Fibroblast of skin of left quadriceps (primary cell): ENCODE measurements around the gene XRCC2.

Experiments
- DNase-seq, 2 experiments: peaks; one replicate each; pipeline ENCODE4 v3.0.0-alpha.2; 2013; ENCODE audit warnings: low read depth in 2 of 2

XRCC2 gene

GRCh38 chr7:152615031-152615741, 60.8 kb downstream of the XRCC2 start:
- no peak for DNase-seq

DNA sequence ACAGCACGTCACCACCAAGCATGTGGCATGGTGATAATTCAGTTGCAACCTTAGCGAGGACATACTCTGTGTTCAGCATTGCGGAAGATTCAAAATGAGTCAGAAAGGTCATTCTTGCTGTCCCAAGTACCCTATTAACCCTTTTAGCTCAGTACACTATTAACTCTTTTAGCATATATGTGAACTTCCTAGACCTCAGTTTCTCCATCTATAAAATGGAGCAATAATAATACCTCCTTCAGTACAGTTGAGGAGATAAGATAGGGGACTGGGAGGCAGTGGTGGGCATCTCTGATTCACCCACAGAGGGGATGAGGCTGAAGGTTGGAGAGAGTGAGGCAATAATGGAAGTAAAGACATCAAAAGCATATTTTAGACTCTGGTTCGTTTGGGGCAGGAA, 67.3 kb downstream of the XRCC2 start:
- DNase-seq: no peak

GRCh38 chr7:152608208-152608607, 67.7 kb downstream of the XRCC2 start:
- no peak for DNase-seq

- no peak for DNase-seq
These were observed 68.9 kb downstream of the XRCC2 start for GRCh38 chr7:152607007-152607406.

GRCh38 chr7:152602962-152603361, 73.0 kb downstream of the XRCC2 start:
- no peak for DNase-seq

DNA sequence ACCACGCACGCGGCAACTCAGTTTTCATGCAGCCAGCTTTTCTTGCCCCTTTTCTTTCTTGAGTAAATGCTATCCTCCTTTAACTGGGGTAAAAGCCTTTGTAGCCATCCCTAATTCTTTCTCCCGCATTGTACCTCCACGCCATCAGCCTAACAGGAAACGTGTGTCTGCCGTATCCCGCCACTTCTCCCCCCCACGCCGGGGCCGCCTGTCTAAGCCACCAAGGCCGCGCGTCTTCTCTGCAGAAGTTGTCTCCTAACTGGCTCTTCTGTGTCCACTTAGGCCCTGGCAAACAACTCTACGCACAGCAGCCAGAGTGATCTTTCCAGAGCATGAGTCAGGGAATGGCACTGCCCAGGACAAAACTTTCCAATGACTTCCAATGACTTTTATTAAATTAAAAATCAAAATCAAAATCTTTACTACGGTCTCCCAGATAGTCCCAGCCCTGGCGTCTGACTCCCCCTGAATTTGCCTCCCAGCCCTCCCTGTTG, 74.6 kb downstream of the XRCC2 start:
- DNase-seq: no peak

- DNase-seq: no peak
These were observed 75.7 kb downstream of the XRCC2 start for GRCh38 chr7:152600266-152600665.

GRCh38 chr7:152597507-152597906, 78.4 kb downstream of the XRCC2 start:
- no peak for DNase-seq

GRCh38 chr7:152596824-152597223, 79.1 kb downstream of the XRCC2 start:
- DNase-seq: no peak
